HepG2 (cell line): Measurements from ENCODE around the gene FAM120B. TPM values are rescaled to one million over a fixed set of nuclear protein-coding genes. Genes with fewer than 3 reads are reported as not detected.

Experiments used
- CHD4 ChIP-seq: fragments of 200-600 bp; sonication (generic); IDR thresholded peaks from 2 replicates; pipeline ENCODE4 v1.7.0; 2017; ENCODE audit warnings: mild to moderate bottlenecking, low read length, borderline replicate concordance
- CREM ChIP-seq, 2 experiments: sonication (generic) in 1 of 2; formaldehyde crosslinking in 1 of 2; IDR thresholded peaks; 2 replicates each; pipeline versions ENCODE4 v1.4.0 to v1.6.1; 2016 to 2020; ENCODE audit warnings: antibody characterized with exemption in 1 of 2, mild to moderate bottlenecking in 1 of 2, missing genetic modification reagents in 1 of 2
- DDIT3 ChIP-seq: sonication (generic); formaldehyde crosslinking; IDR thresholded peaks from 2 replicates; pipeline ENCODE4 v1.4.0; 2020; ENCODE audit warnings: mild to moderate bottlenecking, missing genetic modification reagents
- ETV6 ChIP-seq: sonication (generic); formaldehyde crosslinking; conservative IDR thresholded peaks from 2 replicates; pipeline ENCODE4 v1.4.0; 2020; ENCODE audit warnings: missing genetic modification reagents
- RBM22 ChIP-seq: fragments of 200-400 bp; formaldehyde crosslinking; optimal IDR thresholded peaks from 2 replicates; pipeline ENCODE3; 2017; ENCODE audit warnings: mild to moderate bottlenecking, low read length, moderate library complexity
- TERF1 ChIP-seq: sonication (generic); formaldehyde crosslinking; IDR thresholded peaks from 2 replicates; pipeline ENCODE4 v1.8.0; 2022; ENCODE audit warnings: mild to moderate bottlenecking, missing genetic modification reagents, moderate library complexity
- THAP11 ChIP-seq: IDR thresholded peaks from 2 replicates; pipeline ENCODE4 v1.6.1; 2016; ENCODE audit warnings: missing biosample characterization, missing genetic modification reagents
- ZHX1 ChIP-seq: sonication (generic); formaldehyde crosslinking; IDR thresholded peaks from 2 replicates; pipeline ENCODE4 v1.8.1; 2022; ENCODE audit warnings: low read depth, mild to moderate bottlenecking, missing genetic modification reagents
- ZNF512B ChIP-seq: sonication (generic); formaldehyde crosslinking; IDR thresholded peaks from 2 replicates; pipeline ENCODE4 v1.5.1; 2020; ENCODE audit warnings: missing genetic modification reagents, mild to moderate bottlenecking, borderline replicate concordance
- ZNF563 ChIP-seq: sonication (generic); formaldehyde crosslinking; IDR thresholded peaks from 2 replicates; pipeline ENCODE4 v1.8.0; 2022; ENCODE audit warnings: mild to moderate bottlenecking, moderate library complexity, missing genetic modification reagents
- ZNF646 ChIP-seq: sonication (generic); formaldehyde crosslinking; IDR thresholded peaks from 2 replicates; pipeline ENCODE4 v1.9.0; 2021; ENCODE audit warnings: mild to moderate bottlenecking, missing genetic modification reagents
- ZNF713 ChIP-seq: sonication (generic); formaldehyde crosslinking; IDR thresholded peaks from 2 replicates; pipeline ENCODE4 v1.4.0; 2020; ENCODE audit warnings: mild to moderate bottlenecking, missing genetic modification reagents
- ZNF761 ChIP-seq: sonication (generic); formaldehyde crosslinking; conservative IDR thresholded peaks from 2 replicates; pipeline ENCODE4 v1.4.0; 2020; ENCODE audit warnings: mild to moderate bottlenecking, missing genetic modification reagents
- polyA plus RNA-seq, 8 experiments: library from polyadenylated mRNA; depleted of rRNA in 3 of 8; stranded (reverse) in 7 of 8; unstranded in 1 of 8; fragments of >200 nt; fragmentation: Illumina TruSeq in 4 of 8; extraction: Trizol in 4 of 8; gene quantifications; 2 replicates each; pipeline versions ENCODE4 v1.2.1 to v1.2.3, GENCODE V29; 2011 to 2016; ENCODE audit warnings: low read depth in 4 of 8, missing spikeins in 1 of 8, mixed read lengths in 1 of 8; ENCODE audit not compliant: insufficient read depth in 1 of 8
- total RNA-seq, 5 experiments: library from RNA; depleted of rRNA; stranded (reverse); fragments of >200 nt; fragmentation: Illumina TruSeq; extraction: Trizol; gene quantifications; 2 replicates each; pipeline ENCODE4 v1.2.3, GENCODE V29; 2016; ENCODE audit warnings: low read depth in 1 of 5

The FAM120B gene
- total and polyA plus RNA-seq, 2 of the 13 experiments (the other 11 are each of a cell fraction or from before 2014, with no cell fraction given) = 9.2 to 10.7 TPM

GRCh38 chr6:170295510-170296422, 10.8 kb upstream of the FAM120B start (continued):
- TF ChIP-seq TERF1 (CRISPR knock-in tag) = peak; percentile 71; the same call in 1 of the 2 replicates
- no peak for TF ChIP-seq RBM22
- no peak for TF ChIP-seq CHD4
- 0 out of 2 replicates have a peak, but pooled peaks have one; percentile 28 for TF ChIP-seq ZHX1 (CRISPR knock-in tag)
- TF ChIP-seq ZNF761 (CRISPR knock-in tag) = no peak
- no peak for TF ChIP-seq THAP11
- no peak for TF ChIP-seq CREM (IDR thresholded peaks at IDR 0.05)
- no peak for TF ChIP-seq CREM (CRISPR knock-in tag; IDR thresholded peaks at IDR 0.05)
- TF ChIP-seq ZNF646 (CRISPR knock-in tag) = no peak
- no peak for TF ChIP-seq DDIT3 (CRISPR knock-in tag)
- no peak for TF ChIP-seq ZNF713 (CRISPR knock-in tag)
- no peak for TF ChIP-seq ETV6
- peak; percentile 88; the same call in 1 of the 2 replicates for TF ChIP-seq ZNF512B
- TF ChIP-seq ZNF563 (CRISPR knock-in tag) = 0 out of 2 replicates have a peak, but pooled peaks have one; percentile 31
